Panc1 (cell line): ENCODE data around the gene SLIT3. TPM values are rescaled to one million over a fixed set of nuclear protein-coding genes. Genes with fewer than 3 reads are reported as not detected.

Source experiments
- ATAC-seq: fragments of 200-7000 bp; cut with Tn5 transposase; 2 replicates; pipeline ENCODE4 v1.9.1; 2020; ENCODE audit warnings: mild to moderate bottlenecking, moderate library complexity
- BruUV-seq: library from RNA; stranded (reverse); fragments of 400-500 nt; replicated peaks from 2 replicates; lab custom pipeline; 2021; lab: Mats Ljungman, UMichigan
- CTCF ChIA-PET: fragments of 300-600 bp; sonication (Branson Sonifier 250); formaldehyde crosslinking; loops from one replicate; lab custom pipeline; 2022; ENCODE audit warnings: antibody characterized with exemption; lab: Charles Lee
- POLR2A ChIA-PET: fragments of 300-600 bp; sonication (Branson Sonifier 250); formaldehyde crosslinking; loops from one replicate; lab custom pipeline; 2022; ENCODE audit warnings: antibody characterized with exemption; lab: Charles Lee
- DNase-seq: peaks from one replicate; pipeline ENCODE4 v3.0.0-alpha.2; 2010; ENCODE audit warnings: low read depth, low spot score
- H3K27ac ChIP-seq: 2 replicates; pipeline ENCODE4 v1.5.1; 2011; ENCODE audit warnings: mild to moderate bottlenecking, low read length, inconsistent platforms
- H3K27me3 ChIP-seq: fragments of 200-500 bp; sonication (Bioruptor generic); 2 replicates; pipeline ENCODE4 v1.6.0; 2014; ENCODE audit warnings: low read length, inconsistent platforms; ENCODE audit not compliant: control insufficient read depth, insufficient read depth
- H3K36me3 ChIP-seq: fragments of 200-500 bp; sonication (Bioruptor generic); 2 replicates; pipeline ENCODE4 v1.5.1; 2014; ENCODE audit warnings: inconsistent platforms, mild to moderate bottlenecking, low read length, moderate library complexity; ENCODE audit not compliant: control insufficient read depth, insufficient read depth
- H3K4me1 ChIP-seq: 2 replicates; pipeline ENCODE4 v1.5.1; 2011; ENCODE audit warnings: inconsistent platforms, mild to moderate bottlenecking, low read length, moderate library complexity; ENCODE audit not compliant: control insufficient read depth, insufficient read depth
- H3K4me3 ChIP-seq, 2 experiments: 2 replicates each; pipeline ENCODE4 v1.5.1; 2011 to 2012; ENCODE audit warnings: low read depth in 2 of 2, low read length in 2 of 2, mild to moderate bottlenecking in 2 of 2, inconsistent platforms in 1 of 2, moderate library complexity in 1 of 2
- H3K9me3 ChIP-seq: fragments of 200-500 bp; sonication (Bioruptor generic); 2 replicates; pipeline ENCODE4 v1.5.1; 2014; ENCODE audit warnings: low read depth, mild to moderate bottlenecking, inconsistent platforms, low read length, moderate library complexity; ENCODE audit not compliant: control insufficient read depth, insufficient read depth
- CTCF ChIP-seq: fragments of 450-650 bp; IDR thresholded peaks from 2 replicates; pipeline ENCODE4 v1.5.1; 2017; ENCODE audit warnings: mild to moderate bottlenecking
- POLR2AphosphoS5 ChIP-seq: IDR thresholded peaks from 2 replicates; pipeline ENCODE4 v1.6.1; 2012; ENCODE audit warnings: mild to moderate bottlenecking, low read depth, low read length, moderate library complexity
- REST ChIP-seq, 2 experiments: IDR thresholded peaks; 2 replicates each; pipeline ENCODE4 v1.6.1; 2011 to 2012; ENCODE audit warnings: low read depth in 2 of 2, control low read depth in 1 of 2, low read length in 1 of 2, mild to moderate bottlenecking in 1 of 2, moderate library complexity in 1 of 2; ENCODE audit not compliant: insufficient read depth in 1 of 2
- SIN3A ChIP-seq: IDR thresholded peaks from 2 replicates; pipeline ENCODE4 v1.6.1; 2012; ENCODE audit warnings: low read depth, mild to moderate bottlenecking, low read length, moderate library complexity, borderline replicate concordance; ENCODE audit not compliant: insufficient read depth
- TCF7L2 ChIP-seq: IDR thresholded peaks from 2 replicates; pipeline ENCODE4 v1.6.1; 2011; ENCODE audit warnings: mild to moderate bottlenecking, low read depth, low read length, inconsistent platforms
- in situ Hi-C: cut with HindIII; loops from 2 replicates; pipeline ENCODE4 v1.10.0; 2016; ENCODE audit warnings: low sequenced_read_pairs, low pct_unique_long_range_greater_than_20kb
- intact Hi-C: fragments of 100-400 bp; cut with micrococcal nuclease; formaldehyde crosslinking; loops from one replicate; pipeline ENCODE4 v1.10.0; 2022; ENCODE audit not compliant: unreplicated experiment
- total RNA-seq: library from RNA; stranded (reverse); gene quantifications from one replicate; pipeline ENCODE4 v1.2.1, GENCODE V29; 2021; ENCODE audit not compliant: unreplicated experiment

The SLIT3 gene
- total RNA-seq, 1 experiment from 2014 or later = 26.4 TPM

GRCh38 chr5:169062690-169063089 is 238.2 kb downstream of the SLIT3 start:
- Histone ChIP-seq H3K27ac (no peak overlapping the region), H3K9me3 (no peaks in the 10 kb centered on the region), H3K27me3 (no peaks in the 10 kb centered on the region), H3K36me3 (no peaks in the 10 kb centered on the region), H3K4me1 (no peaks in the 10 kb centered on the region; the same call in none of the 2 replicates), H3K4me3 (no peak overlapping the region)
- TF ChIP-seq REST (IDR thresholded peaks at IDR 0.05; ENCODE audit: insufficient read depth in 1 of 2, low read depth in 2 of 2, low read length in 1 of 2) (no peak), TCF7L2 (no peak), POLR2AphosphoS5 (no peak), SIN3A (no peak), CTCF (no peak)
- in situ Hi-C loops = no loop called here
- ChIA-PET CTCF (no interaction called here), POLR2A (no interaction called here)
- DNase-seq (no peak), ATAC-seq (no peak)
- intact Hi-C loops = no loop called here
- no TSS peak for BruUV-seq

- ChIA-PET CTCF (no interaction called here), POLR2A (no interaction called here)
- Histone ChIP-seq H3K36me3 (no peaks in the 10 kb centered on the region), H3K27ac (no peak overlapping the region), H3K9me3 (no peaks in the 10 kb centered on the region), H3K27me3 (no peaks in the 10 kb centered on the region), H3K4me3 (no peak overlapping the region), H3K4me1 (no peaks in the 10 kb centered on the region)
- intact Hi-C loops (no loop called here), in situ Hi-C loops (no loop called here)
- BruUV-seq = no TSS peak
- no peak for DNase-seq
- ATAC-seq = no peak
- no peak for TF ChIP-seq POLR2AphosphoS5
- no peak for TF ChIP-seq TCF7L2
- TF ChIP-seq CTCF = no peak
- no peak for TF ChIP-seq SIN3A
- no peak for TF ChIP-seq REST (IDR thresholded peaks at IDR 0.05; ENCODE audit: insufficient read depth in 1 of 2, low read depth in 2 of 2, low read length in 1 of 2)
Measured at GRCh38 chr5:169054506-169054905, 246.4 kb downstream of the SLIT3 start.
